ENCODE measurements around the gene EGFL7. TPM values are rescaled to one million over a fixed set of nuclear protein-coding genes. Genes with fewer than 3 reads are reported as not detected.
A peak's percentile ranks its signal among the peaks of the same experiment; 100 is the strongest.

Gene EGFL7
- total and polyA plus RNA-seq, 2 of the 13 experiments (the other 11 are each of a cell fraction or from before 2014, with no cell fraction given): 0.20 to 5.1 TPM

DNA sequence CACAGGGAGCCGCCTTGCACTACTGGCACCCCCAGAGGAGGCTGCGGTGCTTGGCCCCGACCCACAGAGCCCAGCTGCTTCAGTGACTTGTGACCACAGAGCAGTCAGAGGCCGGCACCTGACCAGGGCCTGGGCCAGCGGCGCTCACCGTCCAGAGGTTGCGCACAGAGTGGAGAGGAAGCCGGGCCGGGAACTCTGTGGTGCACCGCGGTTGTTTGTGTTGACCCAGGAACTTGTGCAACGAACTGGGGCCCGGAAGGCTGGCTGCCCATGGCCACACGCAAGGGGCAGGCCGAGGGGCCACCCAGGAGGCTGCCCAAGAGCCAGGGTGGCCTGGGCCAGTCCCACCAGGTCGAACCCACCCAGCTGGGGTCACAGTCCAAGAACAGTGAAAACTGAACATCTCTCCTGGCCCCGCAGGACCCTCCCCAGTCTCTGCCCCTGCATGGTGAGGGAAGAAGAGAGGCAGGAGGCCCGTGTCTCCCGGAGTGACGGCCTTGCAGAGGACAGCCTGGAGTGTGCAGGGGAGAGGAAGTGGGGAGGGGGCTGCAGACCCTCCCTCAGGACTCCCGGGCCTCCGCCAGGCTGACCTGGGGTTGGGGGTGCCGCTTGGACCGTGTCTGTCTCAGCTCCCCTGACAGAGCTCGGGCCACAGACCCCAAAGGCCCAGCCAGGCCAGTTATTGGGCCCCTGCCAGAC is 42.8 kb upstream of the EGFL7 start (continued):
- TF ChIP-seq ZNF335 (CRISPR knock-in tag; IDR thresholded peaks at IDR 0.05): peak; percentile 40; the same call in 1 of the 2 replicates
- TF ChIP-seq TAF1 (CRISPR knock-in tag; IDR thresholded peaks at IDR 0.05): no peak
- TF ChIP-seq ATF7-NPFF (CRISPR knock-in tag; IDR thresholded peaks at IDR 0.05; ENCODE audit: low read depth): 0 out of 2 replicates have a peak, but pooled peaks have one; percentile 47
- TF ChIP-seq NONO (IDR thresholded peaks at IDR 0.05): no peak
- peak; percentile 55; the same call in 1 of the 2 replicates for TF ChIP-seq NONO (CRISPR knock-in tag; conservative IDR thresholded peaks at IDR 0.05)
- no peak for TF ChIP-seq ATF1 (CRISPR knock-in tag; IDR thresholded peaks at IDR 0.05)
- TF ChIP-seq ETV5 (CRISPR knock-in tag; IDR thresholded peaks at IDR 0.05; ENCODE audit: borderline replicate concordance): peak; percentile 93
- TF ChIP-seq, protein P1, sequence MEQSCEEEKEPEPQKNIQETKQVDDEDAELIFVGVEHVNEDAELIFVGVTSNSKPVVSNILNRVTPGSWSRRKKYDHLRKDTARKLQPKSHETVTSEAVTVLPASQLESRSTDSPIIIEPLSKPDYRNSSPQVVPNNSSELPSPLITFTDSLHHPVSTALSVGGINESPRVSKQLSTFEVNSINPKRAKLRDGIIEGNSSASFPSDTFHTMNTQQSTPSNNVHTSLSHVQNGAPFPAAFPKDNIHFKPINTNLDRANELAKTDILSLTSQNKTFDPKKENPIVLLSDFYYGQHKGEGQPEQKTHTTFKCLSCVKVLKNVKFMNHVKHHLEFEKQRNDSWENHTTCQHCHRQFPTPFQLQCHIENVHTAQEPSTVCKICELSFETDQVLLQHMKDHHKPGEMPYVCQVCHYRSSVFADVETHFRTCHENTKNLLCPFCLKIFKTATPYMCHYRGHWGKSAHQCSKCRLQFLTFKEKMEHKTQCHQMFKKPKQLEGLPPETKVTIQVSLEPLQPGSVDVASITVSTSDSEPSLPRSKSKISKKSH (CRISPR knock-in tag; IDR thresholded peaks at IDR 0.05; ENCODE audit: borderline replicate concordance): peak; percentile 47; the same call in 1 of the 2 replicates
- peak; percentile 65; the same call in 1 of the 2 replicates for TF ChIP-seq RXRA (CRISPR knock-in tag; IDR thresholded peaks at IDR 0.05)
- no peak for TF ChIP-seq DDIT3 (CRISPR knock-in tag; IDR thresholded peaks at IDR 0.05)
- TF ChIP-seq CBFB (CRISPR knock-in tag; IDR thresholded peaks at IDR 0.05): peak; percentile 71
- TF ChIP-seq, protein P2, sequence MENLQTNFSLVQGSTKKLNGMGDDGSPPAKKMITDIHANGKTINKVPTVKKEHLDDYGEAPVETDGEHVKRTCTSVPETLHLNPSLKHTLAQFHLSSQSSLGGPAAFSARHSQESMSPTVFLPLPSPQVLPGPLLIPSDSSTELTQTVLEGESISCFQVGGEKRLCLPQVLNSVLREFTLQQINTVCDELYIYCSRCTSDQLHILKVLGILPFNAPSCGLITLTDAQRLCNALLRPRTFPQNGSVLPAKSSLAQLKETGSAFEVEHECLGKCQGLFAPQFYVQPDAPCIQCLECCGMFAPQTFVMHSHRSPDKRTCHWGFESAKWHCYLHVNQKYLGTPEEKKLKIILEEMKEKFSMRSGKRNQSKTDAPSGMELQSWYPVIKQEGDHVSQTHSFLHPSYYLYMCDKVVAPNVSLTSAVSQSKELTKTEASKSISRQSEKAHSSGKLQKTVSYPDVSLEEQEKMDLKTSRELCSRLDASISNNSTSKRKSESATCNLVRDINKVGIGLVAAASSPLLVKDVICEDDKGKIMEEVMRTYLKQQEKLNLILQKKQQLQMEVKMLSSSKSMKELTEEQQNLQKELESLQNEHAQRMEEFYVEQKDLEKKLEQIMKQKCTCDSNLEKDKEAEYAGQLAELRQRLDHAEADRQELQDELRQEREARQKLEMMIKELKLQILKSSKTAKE (CRISPR knock-in tag; IDR thresholded peaks at IDR 0.05; ENCODE audit: borderline replicate concordance): peak; percentile 81
- TF ChIP-seq ARID5B (CRISPR knock-in tag; IDR thresholded peaks at IDR 0.05): peak; percentile 75; the same call in 1 of the 2 replicates
- no peak for TF ChIP-seq THAP8 (CRISPR knock-in tag; IDR thresholded peaks at IDR 0.05; ENCODE audit: borderline replicate concordance)
- peak; percentile 42; the same call in 1 of the 2 replicates for TF ChIP-seq ZNF580 (CRISPR knock-in tag; IDR thresholded peaks at IDR 0.05; ENCODE audit: borderline replicate concordance, low read depth)
- peak; percentile 58; the same call in 1 of the 2 replicates for TF ChIP-seq KDM2A (CRISPR knock-in tag; IDR thresholded peaks at IDR 0.05; ENCODE audit: borderline replicate concordance, low read depth)
- peak; percentile 66; the same call in 1 of the 2 replicates for TF ChIP-seq YEATS4 (CRISPR knock-in tag; IDR thresholded peaks at IDR 0.05; ENCODE audit: borderline replicate concordance)
- TF ChIP-seq ZIK1 (CRISPR knock-in tag; IDR thresholded peaks at IDR 0.05; ENCODE audit: borderline replicate concordance, low read depth): no peak
- TF ChIP-seq ARNTL (CRISPR knock-in tag; IDR thresholded peaks at IDR 0.05): 0 out of 2 replicates have a peak, but pooled peaks have one; percentile 35

Data from HepG2 (cell line).